Liver (tissue), 9 donors: ENCODE data around the gene IYD. TPM values are rescaled to one million over a fixed set of nuclear protein-coding genes. Genes with fewer than 3 reads are reported as not detected.

Source experiments
- DNase-seq: peaks from one replicate; pipeline ENCODE4 v3.0.0-alpha.2; 2017; ENCODE audit warnings: low spot score
- H3K27ac ChIP-seq, 2 donors: one replicate each; pipeline ENCODE4 v1.7.0; 2013; ENCODE audit warnings: inconsistent platforms in 2 of 2, low read length in 2 of 2, control low read depth in 1 of 2, low read depth in 1 of 2, mild to moderate bottlenecking in 1 of 2
- H3K27me3 ChIP-seq, 4 donors: one replicate each; pipeline versions ENCODE4 v1.6.1 to v1.7.0; 2013; ENCODE audit warnings: low read length in 3 of 4, inconsistent platforms in 1 of 4, mild to moderate bottlenecking in 1 of 4, moderate library complexity in 1 of 4; ENCODE audit not compliant: control insufficient read depth in 4 of 4, insufficient read depth in 4 of 4
- H3K36me3 ChIP-seq, 4 donors: one replicate each; pipeline versions ENCODE4 v1.6.1 to v1.7.0; 2013; ENCODE audit warnings: low read length in 3 of 4, mild to moderate bottlenecking in 3 of 4, low read depth in 1 of 4, moderate library complexity in 1 of 4; ENCODE audit not compliant: control insufficient read depth in 4 of 4, insufficient read depth in 3 of 4
- H3K4me1 ChIP-seq, 4 donors: one replicate each; pipeline versions ENCODE4 v1.6.1 to v1.7.0; 2013; ENCODE audit warnings: low read length in 3 of 4, mild to moderate bottlenecking in 3 of 4, moderate library complexity in 1 of 4; ENCODE audit not compliant: control insufficient read depth in 4 of 4, insufficient read depth in 4 of 4
- H3K4me3 ChIP-seq, 3 donors: one replicate each; pipeline versions ENCODE4 v1.6.1 to v1.7.0; 2013; ENCODE audit warnings: low read length in 3 of 3, control low read depth in 1 of 3, low read depth in 1 of 3, mild to moderate bottlenecking in 1 of 3
- H3K9ac ChIP-seq, 2 donors: one replicate each; pipeline ENCODE4 v1.7.0; 2013; ENCODE audit warnings: low read length in 2 of 2, mild to moderate bottlenecking in 2 of 2, moderate library complexity in 2 of 2, control low read depth in 1 of 2, low read depth in 1 of 2
- H3K9me3 ChIP-seq, 4 donors: one replicate each; pipeline versions ENCODE4 v1.6.1 to v1.7.0; 2013; ENCODE audit warnings: low read length in 3 of 4; ENCODE audit not compliant: control insufficient read depth in 4 of 4
- ATF3 ChIP-seq: IDR thresholded peaks from 2 replicates; pipeline ENCODE4 v1.6.1; 2016; ENCODE audit warnings: antibody characterized with exemption
- CTCF ChIP-seq: fragments of 150-350 bp; IDR thresholded peaks from 2 replicates; pipeline ENCODE4 v1.5.1; 2017; ENCODE audit warnings: improper control_type of control experiment, low read depth, low read length; ENCODE audit not compliant: missing input control
- EGR1 ChIP-seq, 2 donors: IDR thresholded peaks; 2 replicates each; pipeline ENCODE4 v1.6.1; 2016 to 2018; ENCODE audit warnings: antibody characterized with exemption in 2 of 2, low read depth in 2 of 2
- FOXA1 ChIP-seq: IDR thresholded peaks from 2 replicates; pipeline ENCODE4 v1.6.1; 2016; ENCODE audit warnings: antibody characterized with exemption
- FOXA2 ChIP-seq: IDR thresholded peaks from 2 replicates; pipeline ENCODE4 v1.6.1; 2016; ENCODE audit warnings: antibody characterized with exemption
- GABPA ChIP-seq, 2 donors: IDR thresholded peaks in 1 of 2; conservative IDR thresholded peaks in 1 of 2; 2 replicates each; pipeline ENCODE4 v1.6.1; 2016; ENCODE audit warnings: antibody characterized with exemption in 2 of 2, mild to moderate bottlenecking in 1 of 2, moderate library complexity in 1 of 2
- HNF4A ChIP-seq, 2 donors: conservative IDR thresholded peaks; 2 replicates each; pipeline ENCODE4 v1.6.1; 2016; ENCODE audit warnings: antibody characterized with exemption in 2 of 2, mild to moderate bottlenecking in 2 of 2
- HNF4G ChIP-seq: IDR thresholded peaks from 2 replicates; pipeline ENCODE4 v1.6.1; 2016; ENCODE audit warnings: antibody characterized with exemption
- JUND ChIP-seq, 2 donors: IDR thresholded peaks; 2 replicates each; pipeline ENCODE4 v1.6.1; 2016; ENCODE audit warnings: antibody characterized with exemption in 2 of 2
- MAX ChIP-seq: IDR thresholded peaks from 2 replicates; pipeline ENCODE4 v1.6.1; 2016; ENCODE audit warnings: antibody characterized with exemption
- NR2F2 ChIP-seq: IDR thresholded peaks from 2 replicates; pipeline ENCODE4 v1.6.1; 2016; ENCODE audit warnings: antibody characterized with exemption
- RAD21 ChIP-seq, 2 donors: IDR thresholded peaks; 2 replicates each; pipeline ENCODE4 v1.6.1; 2016; ENCODE audit warnings: antibody characterized with exemption in 2 of 2, mild to moderate bottlenecking in 2 of 2
- REST ChIP-seq: IDR thresholded peaks from 2 replicates; pipeline ENCODE4 v1.6.1; 2016; ENCODE audit warnings: antibody characterized with exemption, mild to moderate bottlenecking
- RXRA ChIP-seq, 2 donors: IDR thresholded peaks; 2 replicates each; pipeline ENCODE4 v1.6.1; 2017 to 2018; ENCODE audit warnings: antibody characterized with exemption in 2 of 2, mild to moderate bottlenecking in 1 of 2
- SP1 ChIP-seq: IDR thresholded peaks from 2 replicates; pipeline ENCODE4 v1.6.1; 2018; ENCODE audit warnings: antibody characterized with exemption, mild to moderate bottlenecking
- TAF1 ChIP-seq: conservative IDR thresholded peaks from 2 replicates; pipeline ENCODE4 v1.6.1; 2016; ENCODE audit warnings: antibody characterized with exemption, mild to moderate bottlenecking
- ZBTB33 ChIP-seq: IDR thresholded peaks from 2 replicates; pipeline ENCODE4 v1.6.1; 2016; ENCODE audit warnings: antibody characterized with exemption
- WGBS: extraction: QIAGEN DNeasy Blood & Tissue Kit; methylation state at CpG from one replicate; pipeline ENCODE4 v1.1.7; 2013; 5-methylcytosine and 5-hydroxymethylcytosine counted together
- polyA plus RNA-seq, 2 donors: library from polyadenylated mRNA; stranded (reverse) in 1 of 2; unstranded in 1 of 2; fragments of 200-250 nt in 1 of 2; fragments of >200 nt in 1 of 2; fragmentation: Nextera tagmentation in 1 of 2; extraction: Ambion mirVana in 1 of 2; gene quantifications; one replicate each; pipeline versions ENCODE4 v1.2.1 to v1.2.3, GENCODE V29; 2013 to 2015
- total RNA-seq, 2 donors: library from RNA; depleted of rRNA; stranded (reverse); fragments of >200 nt; gene quantifications; one replicate each; pipeline ENCODE4 v1.2.3, GENCODE V29; 2014
- donor health status: healthy.
- donor health status: healthy.
- donor health status: healthy.
- donor health status: healthy.
- donor health status: healthy.

IYD gene
- total and polyA plus RNA-seq, 4 donors = 1.6 to 6.2 (median 2.6) TPM

- H3K4me3 ChIP-seq = no peak overlapping the region
- DNase-seq = no peak
Observed at GRCh38 chr6:150371356-150371755, 2.5 kb downstream of the IYD start.

GRCh38 chr6:150372051-150372450 is 3.2 kb downstream of the IYD start:
- H3K4me1 ChIP-seq = peaks cover 4 to 54% (median 36%) of the 10 kb centered on the region in 4 donors
- H3K27me3 ChIP-seq = no peaks in the 10 kb centered on the region
- H3K9me3 ChIP-seq = no peaks in the 10 kb centered on the region
- no peak for DNase-seq
- H3K36me3 ChIP-seq = no peaks in the 10 kb centered on the region
- 83% methylated on average over 1 of the region's 1 CpG for WGBS
- no peak overlapping the region for H3K27ac ChIP-seq
- H3K9ac ChIP-seq = no peak overlapping the region
- TF ChIP-seq JUND (IDR thresholded peaks at IDR 0.05) = no peak
- TF ChIP-seq SP1 = no peak
- TF ChIP-seq CTCF = no peak
- no peak for TF ChIP-seq RAD21 (IDR thresholded peaks at IDR 0.05)
- no peak for TF ChIP-seq RXRA (IDR thresholded peaks at IDR 0.05)
- TF ChIP-seq ZBTB33 = no peak
- no peak overlapping the region for H3K4me3 ChIP-seq

More at GRCh38 chr6:150371356-150371755, 2.5 kb downstream of the IYD start:
- 65% methylated on average over 2 of the region's 2 CpGs for WGBS
- H3K4me1 ChIP-seq = peaks cover 4 to 50% (median 33%) of the 10 kb centered on the region in 4 donors
- H3K27me3 ChIP-seq = no peaks in the 10 kb centered on the region
- no peak overlapping the region for H3K27ac ChIP-seq
- H3K9ac ChIP-seq = no peak overlapping the region
- no peaks in the 10 kb centered on the region for H3K9me3 ChIP-seq
- no peak for TF ChIP-seq HNF4A (conservative IDR thresholded peaks at IDR 0.05)
- TF ChIP-seq EGR1 (IDR thresholded peaks at IDR 0.05; ENCODE audit: low read depth in 2 of 2) = no peak
- no peak for TF ChIP-seq RAD21 (IDR thresholded peaks at IDR 0.05)
- TF ChIP-seq FOXA1 = no peak
- no peak for TF ChIP-seq MAX
- TF ChIP-seq GABPA (IDR thresholded peaks at IDR 0.05 in 1 of 2, conservative IDR thresholded peaks at IDR 0.05 in 1 of 2) = no peak
- no peak for TF ChIP-seq NR2F2
- no peak for TF ChIP-seq TAF1
- TF ChIP-seq FOXA2 = no peak
- TF ChIP-seq ATF3 = no peak
- no peak for TF ChIP-seq REST
- TF ChIP-seq SP1 = no peak
- TF ChIP-seq HNF4G = no peak
- no peak for TF ChIP-seq ZBTB33
- TF ChIP-seq RXRA (IDR thresholded peaks at IDR 0.05) = no peak
- no peaks in the 10 kb centered on the region for H3K36me3 ChIP-seq
